NB4 (cell line): Measurements from ENCODE around the gene LRRFIP1.

Experiments used
- DNase-seq: peaks from one replicate; pipeline ENCODE4 v3.0.0; 2010; ENCODE audit warnings: low read depth
- H3K4me3 ChIP-seq: one replicate; pipeline ENCODE4 v1.5.1; 2011; ENCODE audit warnings: mild to moderate bottlenecking, low read depth, low read length, moderate library complexity
- MYC ChIP-seq: IDR thresholded peaks from 2 replicates; pipeline ENCODE4 v1.6.1; 2011; ENCODE audit warnings: low read depth, low read length
- POLR2A ChIP-seq: IDR thresholded peaks from 2 replicates; pipeline ENCODE4 v1.6.1; 2011; ENCODE audit warnings: mild to moderate bottlenecking; ENCODE audit not compliant: insufficient read length; ENCODE audit errors: extremely low read depth
- TF ChIP-seq, protein P1 (sequence below): IDR thresholded peaks from one replicate; pipeline ENCODE4 v1.5.1; 2012; ENCODE audit warnings: low read depth, low read length
- TF ChIP-seq, protein P2 (sequence below): IDR thresholded peaks from 2 replicates; pipeline ENCODE4 v1.6.1; 2011; ENCODE audit warnings: low read depth, low read length

Gene LRRFIP1

DNA sequence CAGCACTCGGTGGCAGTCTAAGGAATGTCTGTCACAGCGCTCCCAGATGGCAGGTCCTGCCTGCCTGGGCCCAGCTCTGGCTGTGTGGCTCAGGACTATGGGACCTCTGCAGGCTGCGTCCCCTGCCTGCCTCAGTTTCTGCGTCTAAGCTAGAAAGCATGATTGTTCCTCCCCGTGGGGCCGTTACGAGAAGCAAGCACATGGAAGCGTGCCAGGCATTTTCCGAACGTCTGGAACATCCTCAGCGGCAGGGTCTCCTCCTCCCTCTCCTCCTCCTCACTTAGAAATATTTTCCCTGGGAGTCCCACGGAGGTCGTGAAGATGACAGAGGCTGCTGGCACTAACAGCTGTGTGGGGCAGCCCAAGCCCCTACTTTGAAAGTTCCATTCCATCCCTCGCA is 43.3 kb downstream of the LRRFIP1 start:
- no peak overlapping the region for H3K4me3 ChIP-seq
- no peak for TF ChIP-seq POLR2A
- TF ChIP-seq, protein P1, sequence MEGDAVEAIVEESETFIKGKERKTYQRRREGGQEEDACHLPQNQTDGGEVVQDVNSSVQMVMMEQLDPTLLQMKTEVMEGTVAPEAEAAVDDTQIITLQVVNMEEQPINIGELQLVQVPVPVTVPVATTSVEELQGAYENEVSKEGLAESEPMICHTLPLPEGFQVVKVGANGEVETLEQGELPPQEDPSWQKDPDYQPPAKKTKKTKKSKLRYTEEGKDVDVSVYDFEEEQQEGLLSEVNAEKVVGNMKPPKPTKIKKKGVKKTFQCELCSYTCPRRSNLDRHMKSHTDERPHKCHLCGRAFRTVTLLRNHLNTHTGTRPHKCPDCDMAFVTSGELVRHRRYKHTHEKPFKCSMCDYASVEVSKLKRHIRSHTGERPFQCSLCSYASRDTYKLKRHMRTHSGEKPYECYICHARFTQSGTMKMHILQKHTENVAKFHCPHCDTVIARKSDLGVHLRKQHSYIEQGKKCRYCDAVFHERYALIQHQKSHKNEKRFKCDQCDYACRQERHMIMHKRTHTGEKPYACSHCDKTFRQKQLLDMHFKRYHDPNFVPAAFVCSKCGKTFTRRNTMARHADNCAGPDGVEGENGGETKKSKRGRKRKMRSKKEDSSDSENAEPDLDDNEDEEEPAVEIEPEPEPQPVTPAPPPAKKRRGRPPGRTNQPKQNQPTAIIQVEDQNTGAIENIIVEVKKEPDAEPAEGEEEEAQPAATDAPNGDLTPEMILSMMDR: no peak
- TF ChIP-seq, protein P2, sequence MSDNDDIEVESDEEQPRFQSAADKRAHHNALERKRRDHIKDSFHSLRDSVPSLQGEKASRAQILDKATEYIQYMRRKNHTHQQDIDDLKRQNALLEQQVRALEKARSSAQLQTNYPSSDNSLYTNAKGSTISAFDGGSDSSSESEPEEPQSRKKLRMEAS: no peak
- TF ChIP-seq MYC: no peak
- DNase-seq: no peak

DNA sequence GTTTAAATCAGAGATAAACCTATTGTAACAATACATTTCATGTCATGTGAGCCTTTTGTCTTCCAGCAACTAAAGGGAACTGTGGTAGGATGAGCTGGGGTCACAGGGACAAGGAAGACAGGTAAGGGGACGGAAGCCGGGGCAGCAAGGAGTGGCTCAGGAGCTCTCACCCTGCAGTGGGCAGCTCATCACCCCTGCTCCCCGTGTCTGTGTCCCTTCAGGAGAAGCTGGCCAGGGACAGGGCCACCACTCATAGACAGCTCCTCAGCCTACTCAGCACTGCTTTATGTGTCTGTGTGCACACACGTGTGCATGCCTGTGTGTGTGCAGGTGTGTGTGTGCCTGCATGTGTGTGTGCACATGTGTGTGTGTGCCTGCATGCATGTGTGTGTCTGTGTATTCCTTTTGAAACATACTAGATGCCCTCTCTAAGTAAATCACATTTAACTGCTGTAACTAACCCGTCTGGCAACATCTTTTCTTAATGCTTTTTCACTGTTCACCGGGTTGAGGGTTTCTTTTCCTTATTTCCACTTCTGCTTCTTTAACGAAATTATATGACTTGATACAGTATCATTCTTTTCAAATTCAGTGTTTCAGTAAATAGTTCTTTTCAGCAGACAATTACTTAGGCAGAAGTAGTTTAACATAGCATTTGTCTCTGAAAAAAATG is 44.2 kb downstream of the LRRFIP1 start:
- no peak for DNase-seq
- no peak overlapping the region for H3K4me3 ChIP-seq
- TF ChIP-seq POLR2A: no peak
- no peak for TF ChIP-seq MYC
- TF ChIP-seq, protein P1: no peak
- TF ChIP-seq, protein P2: no peak

DNA sequence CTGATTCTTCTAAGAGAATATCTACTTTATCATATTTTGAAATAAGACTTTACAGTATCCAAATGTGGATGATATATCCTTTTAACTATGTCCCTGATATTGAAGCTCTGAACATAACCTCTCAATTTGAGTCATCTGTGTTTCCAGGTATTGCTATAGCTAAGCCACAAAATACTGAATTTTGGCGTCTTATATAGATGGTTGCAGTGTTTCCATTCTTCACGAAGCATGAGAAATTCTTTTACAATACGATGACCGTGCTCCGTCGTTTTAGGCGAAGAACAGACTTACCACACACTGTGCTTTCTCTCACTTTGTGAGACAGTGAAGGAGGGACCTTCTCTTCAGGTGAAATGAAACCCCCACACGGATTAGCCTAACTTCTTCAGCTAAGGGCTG is 45.3 kb downstream of the LRRFIP1 start:
- TF ChIP-seq MYC: no peak
- TF ChIP-seq, protein P2: no peak
- TF ChIP-seq POLR2A: no peak
- TF ChIP-seq, protein P1: no peak
- H3K4me3 ChIP-seq: no peak overlapping the region
- DNase-seq: no peak

DNA sequence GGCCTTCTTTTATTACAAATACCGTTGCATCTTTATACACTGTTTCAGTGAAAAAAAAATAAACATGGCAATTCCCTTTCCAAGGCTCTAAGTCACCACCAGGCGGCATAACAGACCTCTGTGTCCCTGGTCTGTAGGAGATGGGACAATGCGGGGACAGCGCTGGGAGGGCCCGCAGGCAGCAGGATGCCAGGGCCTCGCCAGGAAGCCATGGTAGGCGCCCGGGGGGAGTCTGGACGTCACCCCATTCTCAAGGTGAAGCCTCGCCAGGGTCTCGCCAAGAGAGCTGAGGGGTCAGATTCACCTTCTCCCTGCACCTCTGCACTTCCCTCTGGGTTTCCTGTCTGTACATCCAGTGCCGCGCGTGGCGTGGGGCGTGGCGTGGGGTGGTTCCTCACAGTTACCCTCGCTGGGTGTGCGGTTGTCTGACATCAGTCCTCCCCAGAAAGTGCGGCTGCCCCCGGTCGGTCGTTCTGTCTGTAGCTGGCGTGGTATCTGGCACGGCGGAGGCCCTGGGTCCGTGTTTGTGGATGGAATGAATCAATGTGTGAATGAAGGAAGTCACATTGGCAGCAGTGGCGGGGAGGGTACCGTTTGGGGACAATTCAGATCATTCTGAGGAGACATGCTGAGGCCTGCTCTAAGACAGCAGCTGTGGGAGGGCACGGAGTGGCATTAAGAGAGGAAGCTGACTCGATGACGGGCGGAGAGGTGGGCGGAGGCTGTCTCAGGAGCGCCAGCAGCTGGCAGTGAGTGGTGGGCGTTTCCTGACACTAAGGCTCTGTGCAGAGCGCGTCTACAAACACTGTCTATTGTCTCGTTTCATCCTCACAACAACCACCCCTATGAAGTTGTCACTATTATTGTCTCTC is 46.0 kb downstream of the LRRFIP1 start:
- peak; percentile 89 for DNase-seq
- H3K4me3 ChIP-seq: peak overlapping the region; percentile 48
- TF ChIP-seq, protein P2: 0 out of 2 replicates have a peak, but pooled peaks have one; percentile 48
- TF ChIP-seq POLR2A: no peak
- TF ChIP-seq, protein P1: peak; percentile 90
- peak; percentile 44; the same call in 1 of the 2 replicates for TF ChIP-seq MYC

DNA sequence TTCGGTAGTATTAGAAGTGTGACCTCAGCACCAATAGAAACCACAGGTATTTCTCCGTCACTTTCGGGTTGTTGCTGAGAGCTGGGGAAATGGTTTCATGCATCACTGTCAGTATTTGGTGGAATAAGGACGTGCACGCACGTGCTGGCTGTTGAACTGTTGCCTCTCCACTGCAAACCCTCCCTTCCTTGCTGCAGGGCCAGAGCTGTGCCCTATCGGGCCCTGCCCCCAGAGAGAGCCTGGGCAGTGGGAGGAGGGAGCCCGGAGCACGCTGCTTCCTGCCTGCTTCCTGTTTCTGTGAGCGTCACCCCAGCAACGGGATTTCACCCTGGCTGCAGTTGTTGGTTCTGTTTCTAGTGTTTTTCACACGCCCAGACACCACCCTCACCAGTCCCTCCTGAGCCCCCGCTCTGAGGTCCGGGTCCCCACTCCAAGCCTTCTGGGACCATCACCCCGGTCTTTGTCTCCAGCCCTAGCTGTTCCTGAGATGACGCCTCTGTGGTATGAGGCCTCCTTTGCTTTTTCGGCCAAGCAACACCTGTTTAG is 47.4 kb downstream of the LRRFIP1 start:
- TF ChIP-seq, protein P2: peak; percentile 99
- TF ChIP-seq, protein P1: no peak
- TF ChIP-seq MYC: peak; percentile 98
- no peak for TF ChIP-seq POLR2A
- DNase-seq: peak; percentile 97
- H3K4me3 ChIP-seq: peak overlapping the region; percentile 45
